Gastrocnemius medialis (tissue), 4 donors: Measurements from ENCODE around the gene HES7.
A peak's percentile ranks its signal among the peaks of the same experiment; 100 is the strongest.

ENCODE experiments used
- POLR2A ChIP-seq, 2 donors: fragments of 450-650 bp; IDR thresholded peaks; one replicate each; pipeline ENCODE4 v1.6.1; 2017; ENCODE audit warnings: antibody characterized with exemption in 2 of 2, mild to moderate bottlenecking in 2 of 2, moderate library complexity in 2 of 2
- TF ChIP-seq, protein P1 (sequence below), 5 experiments: fragments of 450-650 bp in 3 of 5; fragments of 200-600 bp in 2 of 5; sonication (generic) in 2 of 5; IDR thresholded peaks in 4 of 5; conservative IDR thresholded peaks in 1 of 5; 1 replicate in 4 of 5; 2 replicates in 1 of 5; pipeline ENCODE4 v1.5.1; 2016 to 2019; ENCODE audit warnings: antibody characterized with exemption in 5 of 5, mild to moderate bottlenecking in 3 of 5, moderate library complexity in 3 of 5

DNA sequence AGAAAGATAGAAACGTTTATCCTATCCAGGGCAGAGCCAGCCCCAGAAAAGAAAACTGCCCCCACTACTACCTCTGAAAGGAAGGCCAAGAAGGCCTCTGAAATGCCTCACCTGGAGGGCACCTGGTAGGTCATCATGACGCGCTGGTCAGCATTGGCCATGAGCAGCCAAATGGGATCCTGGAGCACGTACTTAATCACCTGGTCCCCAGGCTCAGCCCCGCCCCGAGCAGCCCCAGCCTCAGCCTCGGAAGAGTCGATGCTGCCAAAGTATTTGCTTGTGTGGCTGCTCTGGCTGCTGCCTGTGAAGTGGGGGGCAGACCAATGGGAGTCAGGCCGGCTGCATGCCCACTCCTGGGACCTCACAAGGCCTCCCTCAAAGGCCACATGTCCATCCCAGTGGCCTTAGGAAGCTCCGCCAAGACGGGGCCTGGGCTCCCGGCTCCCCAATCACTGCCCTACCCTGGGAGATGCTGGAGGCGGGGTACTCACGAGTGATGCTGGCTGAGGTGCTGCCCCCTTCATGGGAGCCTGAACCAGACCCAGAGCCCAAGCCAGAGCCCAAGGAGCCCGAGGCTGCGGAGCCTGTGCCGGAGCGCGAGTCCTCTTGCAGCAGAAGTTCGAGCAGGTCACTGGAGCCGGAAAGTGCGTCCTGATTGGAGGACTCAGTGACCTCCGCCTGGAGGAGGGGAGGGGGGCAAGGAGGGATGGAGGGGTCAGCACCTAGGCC lies 18.4 kb upstream of the HES7 start:
- peak in 1 of 2 donors; percentile 11 for TF ChIP-seq POLR2A (IDR thresholded peaks at IDR 0.05)
- TF ChIP-seq, protein P1, sequence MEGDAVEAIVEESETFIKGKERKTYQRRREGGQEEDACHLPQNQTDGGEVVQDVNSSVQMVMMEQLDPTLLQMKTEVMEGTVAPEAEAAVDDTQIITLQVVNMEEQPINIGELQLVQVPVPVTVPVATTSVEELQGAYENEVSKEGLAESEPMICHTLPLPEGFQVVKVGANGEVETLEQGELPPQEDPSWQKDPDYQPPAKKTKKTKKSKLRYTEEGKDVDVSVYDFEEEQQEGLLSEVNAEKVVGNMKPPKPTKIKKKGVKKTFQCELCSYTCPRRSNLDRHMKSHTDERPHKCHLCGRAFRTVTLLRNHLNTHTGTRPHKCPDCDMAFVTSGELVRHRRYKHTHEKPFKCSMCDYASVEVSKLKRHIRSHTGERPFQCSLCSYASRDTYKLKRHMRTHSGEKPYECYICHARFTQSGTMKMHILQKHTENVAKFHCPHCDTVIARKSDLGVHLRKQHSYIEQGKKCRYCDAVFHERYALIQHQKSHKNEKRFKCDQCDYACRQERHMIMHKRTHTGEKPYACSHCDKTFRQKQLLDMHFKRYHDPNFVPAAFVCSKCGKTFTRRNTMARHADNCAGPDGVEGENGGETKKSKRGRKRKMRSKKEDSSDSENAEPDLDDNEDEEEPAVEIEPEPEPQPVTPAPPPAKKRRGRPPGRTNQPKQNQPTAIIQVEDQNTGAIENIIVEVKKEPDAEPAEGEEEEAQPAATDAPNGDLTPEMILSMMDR (IDR thresholded peaks at IDR 0.05 in 4 of 5, conservative IDR thresholded peaks at IDR 0.05 in 1 of 5) = no peak
